HG02759 (cell line): ENCODE data around the gene KIF21B.
"Not testable (repeated sequence)": the region's sequence is repeated elsewhere in the genome, so short reads cannot be mapped to it uniquely, and the experiment has no call there.

Experiments used
- ATAC-seq: cut with Tn5 transposase; IDR thresholded peaks from one replicate; pipeline ENCODE4 v1.9.1; 2021; ENCODE audit warnings: mild to moderate bottlenecking, moderate library complexity; ENCODE audit not compliant: unreplicated experiment

KIF21B gene

GRCh38 chr1:200971955-200972711 is 51.4 kb downstream of the KIF21B start:
- ATAC-seq, result no peak

GRCh38 chr1:200971428-200971903 is 52.0 kb downstream of the KIF21B start:
- ATAC-seq, result peak; percentile 38

- ATAC-seq, result no peak
Measured at GRCh38 chr1:200970771-200971427, 52.6 kb downstream of the KIF21B start.

DNA sequence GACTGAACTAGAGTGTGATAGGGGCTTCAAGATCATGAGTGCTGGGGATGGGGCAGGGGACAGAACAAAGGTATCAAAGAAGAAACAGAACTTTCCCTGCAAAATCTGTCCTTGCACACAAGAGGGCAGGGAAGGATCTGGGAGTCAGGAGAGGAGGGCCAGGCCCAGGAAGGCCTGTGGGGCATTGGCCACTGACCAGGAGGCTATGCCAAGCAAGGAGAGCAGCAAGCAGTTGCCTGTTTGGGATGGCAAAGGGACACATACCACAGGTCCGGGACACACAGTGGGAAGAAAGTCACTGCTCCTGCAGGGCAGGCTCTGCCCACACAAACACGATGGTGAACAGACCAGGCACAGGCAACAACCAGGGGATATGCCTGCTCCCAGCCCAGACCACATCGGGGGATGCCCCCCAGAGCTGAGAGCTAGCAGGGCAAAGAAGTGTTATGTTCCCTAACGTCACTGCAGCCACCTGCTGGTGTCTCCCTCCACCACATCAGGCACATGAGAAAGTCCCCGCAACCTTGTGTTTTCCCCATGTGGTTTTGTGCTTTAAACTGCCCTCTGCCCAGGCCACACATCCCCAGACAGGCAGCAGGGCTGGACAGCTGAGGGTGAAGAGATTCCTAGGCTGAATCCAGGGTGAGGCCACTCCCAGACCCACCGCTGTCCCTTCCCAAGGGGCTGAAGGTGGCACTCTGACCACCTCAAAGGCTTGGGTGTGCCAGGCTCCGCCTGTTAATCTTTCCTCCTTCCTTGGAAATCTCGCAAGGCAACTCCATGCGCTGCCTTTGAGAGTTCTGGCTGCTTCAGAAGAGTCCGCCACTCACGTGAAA is 53.6 kb downstream of the KIF21B start:
- peak; percentile 90 for ATAC-seq

DNA sequence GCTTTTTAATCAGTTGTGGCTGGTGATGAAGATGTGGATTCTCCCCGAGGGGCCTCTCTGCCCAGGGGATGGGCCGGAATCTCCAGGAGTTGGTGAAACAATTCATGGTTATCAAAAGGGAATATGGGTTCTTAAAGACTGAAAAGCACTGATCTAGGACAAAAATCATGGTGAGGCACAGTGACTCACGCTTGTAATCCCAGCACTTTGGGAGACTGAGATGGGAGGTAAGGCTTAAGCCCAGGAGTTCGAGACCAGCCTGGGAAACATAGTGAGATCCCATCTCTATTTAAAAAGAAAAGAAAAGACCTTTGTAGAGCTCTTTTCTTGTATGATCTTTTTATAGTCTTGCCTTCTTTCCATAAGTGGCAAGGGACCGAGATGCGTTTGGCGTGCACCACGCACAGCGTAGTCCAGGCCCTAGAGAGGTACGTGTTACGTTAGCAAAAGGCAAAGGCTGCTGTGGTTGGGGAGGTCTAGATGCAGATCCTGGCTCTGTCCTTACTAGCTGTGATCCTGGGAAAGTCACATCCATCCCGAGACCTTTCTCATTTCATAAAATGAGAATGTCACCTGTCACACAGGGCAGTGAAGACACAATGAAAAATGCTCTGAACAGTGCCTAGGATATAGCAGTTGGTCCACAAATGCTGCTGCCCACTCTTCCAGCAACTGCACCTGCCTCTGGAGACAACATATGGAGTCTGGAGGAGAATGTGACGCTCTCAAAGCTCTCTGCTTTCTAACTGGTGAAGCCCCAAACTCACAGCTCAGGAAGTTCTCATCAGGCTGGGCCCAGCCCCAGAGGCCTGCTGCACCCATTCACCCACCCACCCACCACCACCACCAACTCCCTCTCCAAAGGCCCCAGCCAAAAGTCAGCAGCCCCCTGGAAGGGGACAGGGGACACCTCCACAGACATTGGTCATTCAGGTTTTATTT is 54.8 kb downstream of the KIF21B start:
- no peak for ATAC-seq

- no peak for ATAC-seq
Measured at GRCh38 chr1:200967693-200968468, 55.6 kb downstream of the KIF21B start.

- no peak for ATAC-seq
Measured at GRCh38 chr1:200966934-200967333, 56.6 kb downstream of the KIF21B start.

GRCh38 chr1:200965111-200965805 is 58.3 kb downstream of the KIF21B start:
- ATAC-seq, result no peak

DNA sequence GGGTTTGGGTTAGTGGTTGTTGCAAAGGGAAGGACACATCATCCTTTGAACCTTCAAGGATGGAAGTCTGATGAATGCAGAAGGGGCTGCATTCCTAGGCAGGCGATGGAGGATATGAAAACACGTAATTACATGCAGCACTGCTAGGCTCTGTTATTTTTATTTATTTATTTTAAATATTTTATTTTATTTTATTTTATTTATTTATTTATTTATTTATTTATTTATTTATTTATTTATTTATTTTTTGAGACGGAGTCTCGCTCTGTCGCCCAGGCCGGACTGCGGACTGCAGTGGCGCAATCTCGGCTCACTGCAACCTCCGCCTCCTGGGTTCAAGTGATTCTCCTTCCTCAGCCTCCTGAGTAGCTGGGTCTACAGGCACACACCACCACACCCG is 59.6 kb downstream of the KIF21B start:
- ATAC-seq, result not testable (repeated sequence)

DNA sequence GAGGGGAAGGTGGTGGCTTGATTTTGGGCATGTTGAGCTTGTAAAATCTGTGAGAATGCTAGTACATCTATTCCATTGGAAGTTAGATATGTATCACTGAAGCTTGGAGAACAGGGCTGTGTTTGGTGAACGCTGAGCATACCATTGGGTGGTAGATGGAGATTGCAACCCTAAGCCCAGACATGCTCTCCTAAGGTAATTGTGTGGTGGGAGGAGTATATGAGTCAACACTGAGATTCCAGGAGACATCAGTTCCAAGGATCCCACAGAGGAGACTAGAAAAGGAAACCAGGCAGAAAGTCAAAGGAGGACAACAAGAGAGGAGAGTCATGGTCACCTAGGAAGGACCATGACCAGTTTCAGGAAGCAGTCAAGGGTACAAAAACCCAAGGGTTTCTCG is 60.4 kb downstream of the KIF21B start:
- no peak for ATAC-seq

DNA sequence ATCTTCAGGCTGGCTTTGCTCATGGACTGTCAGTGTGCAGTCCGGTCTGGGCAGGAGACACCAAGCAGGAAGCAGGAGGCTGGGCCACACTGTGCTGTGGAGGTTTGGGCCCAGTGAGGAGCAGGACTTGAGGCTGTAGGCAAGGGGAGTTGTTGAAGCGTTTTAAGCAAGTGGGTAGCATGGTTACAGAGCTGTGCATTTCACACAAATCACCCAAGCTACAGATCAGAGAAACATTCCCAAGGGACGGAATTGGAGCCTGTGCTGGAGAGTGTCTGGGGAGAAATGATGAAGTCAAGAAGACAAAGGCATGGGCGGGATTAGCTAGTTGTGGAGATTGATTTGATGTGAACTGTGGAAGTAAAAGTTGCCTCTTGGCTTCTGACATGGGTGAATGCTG is 60.9 kb downstream of the KIF21B start:
- ATAC-seq, result no peak

DNA sequence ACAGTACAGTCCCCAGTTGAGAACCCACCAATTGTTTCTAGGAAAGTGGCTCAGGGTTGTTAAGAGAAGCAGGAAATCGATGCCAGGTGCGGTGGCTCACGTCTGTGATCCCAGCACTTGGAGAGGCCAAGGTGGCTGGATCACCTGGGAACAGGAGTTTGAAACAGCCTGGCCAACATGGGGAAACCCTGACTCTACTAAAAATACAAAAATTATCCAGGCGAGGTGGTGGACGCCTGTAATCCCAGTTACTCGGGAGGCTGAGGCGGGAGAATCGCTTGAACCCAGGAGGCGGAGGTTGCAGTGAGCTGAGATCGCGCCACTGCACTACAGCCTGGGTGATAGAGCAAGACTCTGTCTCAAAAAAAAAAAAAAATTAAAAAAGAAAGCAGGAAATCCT is 61.4 kb downstream of the KIF21B start:
- ATAC-seq, result not testable (repeated sequence)

DNA sequence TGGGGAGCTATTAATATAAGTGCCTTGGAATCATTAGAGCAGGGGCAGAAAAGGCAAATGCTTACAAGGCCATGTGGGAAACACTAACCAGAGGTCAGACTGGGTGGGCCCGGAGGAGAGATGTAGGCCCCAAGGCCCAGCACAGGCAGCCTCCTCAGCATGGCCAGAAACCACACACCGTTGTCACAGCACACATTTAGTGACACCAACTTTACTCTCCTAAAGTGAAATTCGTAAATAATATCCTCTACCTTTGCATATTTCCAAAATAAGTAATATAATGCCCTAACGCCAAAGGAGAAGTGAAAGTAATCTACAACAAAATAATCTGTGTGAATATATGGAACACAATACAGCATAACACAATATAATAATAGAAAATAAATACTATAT is 62.6 kb downstream of the KIF21B start:
- ATAC-seq, result peak; percentile 50

DNA sequence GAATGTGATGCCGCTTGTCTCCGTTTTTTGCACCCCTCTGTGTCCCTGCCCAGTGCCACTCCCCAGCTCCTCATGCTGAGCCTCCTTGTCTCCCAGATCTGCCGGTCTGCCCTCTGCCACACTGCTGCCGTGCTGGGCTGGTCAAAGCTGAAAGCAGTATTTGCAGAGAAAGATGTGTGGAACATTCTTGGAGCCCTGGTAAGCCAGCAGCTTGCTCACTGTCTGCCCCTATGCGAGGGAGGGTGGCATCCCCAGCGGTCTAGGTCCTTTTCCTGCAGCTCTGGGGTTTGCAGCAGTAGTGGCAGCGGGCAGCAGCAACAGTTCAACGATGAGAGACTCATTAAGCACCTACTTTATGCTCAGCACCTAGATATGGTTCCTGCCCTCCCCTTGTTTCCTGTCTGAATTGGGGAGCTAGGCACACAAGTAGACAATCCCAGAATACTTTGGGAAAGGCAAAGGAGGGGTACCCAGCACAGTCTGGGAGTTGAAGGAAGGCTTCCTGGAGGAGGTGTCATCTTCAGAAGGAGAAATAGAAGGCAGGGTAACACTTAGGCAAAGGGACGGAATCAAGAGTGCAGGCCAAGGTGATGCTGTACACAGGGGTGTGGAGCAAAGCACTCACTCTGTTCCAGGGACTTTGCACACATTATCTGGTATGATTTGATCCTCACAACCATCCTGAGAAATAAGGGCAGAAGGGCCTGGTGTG is 63.1 kb downstream of the KIF21B start:
- no peak for ATAC-seq

DNA sequence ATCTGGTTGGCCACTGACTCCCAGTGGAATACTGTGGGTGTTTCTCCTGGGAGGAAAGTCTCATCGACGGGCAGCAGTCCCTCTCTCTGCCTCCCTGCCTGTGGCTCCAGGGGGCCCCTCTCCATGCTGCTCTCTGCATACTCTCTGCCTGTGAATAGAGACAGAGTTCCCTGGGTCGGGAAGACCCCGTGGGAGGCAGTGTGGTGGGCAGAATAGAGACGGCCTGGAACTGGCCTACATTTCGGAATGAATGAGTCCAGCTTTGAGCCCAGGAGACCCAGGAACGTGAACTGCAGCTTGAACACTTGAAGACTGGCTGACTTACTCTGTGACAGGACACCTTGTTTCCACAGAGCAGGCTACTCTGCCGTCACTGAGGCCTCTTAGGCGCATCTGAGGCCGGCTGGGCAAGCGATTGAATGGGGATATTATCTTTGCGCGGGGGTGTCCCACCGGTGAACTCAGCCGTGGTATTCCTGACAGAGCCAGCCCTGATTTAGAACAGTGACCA is 64.0 kb downstream of the KIF21B start:
- no peak for ATAC-seq

GRCh38 chr1:200958597-200958996 is 64.9 kb downstream of the KIF21B start:
- ATAC-seq, result no peak

DNA sequence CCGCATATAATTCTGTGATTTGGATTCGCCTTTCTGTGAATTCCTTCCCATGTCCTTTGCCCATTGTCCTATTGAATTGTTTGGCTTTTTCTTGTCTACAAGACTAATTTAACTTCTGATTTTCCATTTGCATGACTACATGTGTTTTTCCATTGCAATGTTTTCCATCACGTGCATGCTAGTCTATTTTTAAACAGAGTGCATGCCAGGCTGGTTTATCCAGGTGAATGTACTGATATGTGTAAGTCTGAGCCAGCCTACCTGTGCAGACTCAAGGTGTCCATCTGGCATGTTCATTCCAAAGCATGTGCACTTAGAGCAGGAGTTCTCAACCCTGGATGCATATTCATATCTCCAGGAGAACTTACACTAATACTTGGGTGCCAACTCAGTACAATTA is 69.1 kb downstream of the KIF21B start:
- no peak for ATAC-seq

DNA sequence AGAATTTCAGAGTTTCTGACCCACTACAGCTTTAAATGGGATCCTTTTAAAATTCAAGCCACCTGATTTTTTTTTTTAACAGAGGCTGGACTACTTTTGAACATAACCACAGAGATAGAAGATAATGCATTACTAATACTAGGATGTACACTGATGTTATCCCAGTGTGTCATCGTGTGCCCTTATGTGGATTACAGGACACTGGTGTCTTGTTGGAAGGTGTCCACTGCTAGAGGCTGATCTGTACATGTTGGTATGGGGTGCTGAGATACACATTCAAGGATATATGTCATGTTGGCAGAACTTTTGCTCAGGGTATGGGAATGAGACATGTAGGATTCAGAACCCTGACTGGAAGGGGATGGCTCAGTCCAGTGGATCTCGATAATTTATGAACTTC is 72.5 kb downstream of the KIF21B start:
- no peak for ATAC-seq
